ENCODE data around the gene WDR31. TPM values are rescaled to one million over a fixed set of nuclear protein-coding genes. Genes with fewer than 3 reads are reported as not detected.

Gene WDR31
- total and polyA plus RNA-seq, 7 donors: 0.66 to 6.9 (median 1.7) TPM

DNA sequence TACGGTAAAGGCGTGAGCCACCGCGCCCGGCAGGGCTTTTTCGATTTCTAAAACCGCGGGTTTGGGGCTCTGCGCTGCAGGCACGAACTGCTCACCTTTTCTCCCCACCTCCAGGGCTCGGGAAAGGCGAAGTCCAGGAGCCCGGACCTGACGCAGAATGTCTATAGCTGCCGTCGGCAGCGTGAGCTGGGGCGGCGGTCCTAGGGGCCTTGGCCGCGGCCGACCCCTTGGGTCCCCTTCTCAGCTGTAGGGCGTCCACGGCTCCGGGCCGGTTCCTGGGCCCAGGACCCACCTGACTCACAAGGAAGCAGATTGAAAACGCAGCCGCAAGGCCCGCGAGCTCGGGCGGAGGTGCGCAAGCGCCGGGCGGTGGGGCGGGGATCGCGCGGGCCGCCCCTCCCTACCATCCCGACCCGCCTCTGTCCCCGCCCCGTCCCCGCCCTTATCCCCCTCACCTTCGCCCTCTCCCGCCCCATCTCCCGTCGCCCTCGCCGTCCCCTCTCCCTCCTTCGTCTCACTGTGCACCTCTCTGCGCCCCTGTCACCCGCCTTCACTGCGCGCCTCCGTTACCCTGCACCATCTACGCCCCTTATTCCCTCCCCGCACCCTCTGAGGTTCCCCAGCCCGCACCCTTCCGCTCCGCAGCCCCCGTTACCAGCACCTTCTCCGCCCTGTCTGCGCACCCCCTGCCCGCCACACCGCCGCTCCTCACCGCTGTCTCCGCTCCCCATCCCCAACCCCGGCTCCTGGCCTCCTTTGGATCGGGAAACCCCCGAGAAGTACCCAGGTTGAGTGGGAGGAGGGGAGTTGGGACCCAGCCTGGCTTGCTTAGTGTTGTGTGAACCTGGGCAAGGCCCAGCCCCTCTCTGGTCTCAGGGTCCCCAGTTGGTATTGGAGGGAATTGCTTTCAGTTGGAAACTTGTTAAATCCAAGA is 36.8 kb upstream of the WDR31 start, which contains the start of gene HDHD3:
HDHD3 (minus strand) TSS at position 353 of the 934 bp plus-strand sequence. CDS start 2,632 bp downstream, outside the sequence.
- H3K9me3 ChIP-seq: no peaks in the 10 kb centered on the region
- peak; percentile 94 to 98 (median 95) for ATAC-seq

DNA sequence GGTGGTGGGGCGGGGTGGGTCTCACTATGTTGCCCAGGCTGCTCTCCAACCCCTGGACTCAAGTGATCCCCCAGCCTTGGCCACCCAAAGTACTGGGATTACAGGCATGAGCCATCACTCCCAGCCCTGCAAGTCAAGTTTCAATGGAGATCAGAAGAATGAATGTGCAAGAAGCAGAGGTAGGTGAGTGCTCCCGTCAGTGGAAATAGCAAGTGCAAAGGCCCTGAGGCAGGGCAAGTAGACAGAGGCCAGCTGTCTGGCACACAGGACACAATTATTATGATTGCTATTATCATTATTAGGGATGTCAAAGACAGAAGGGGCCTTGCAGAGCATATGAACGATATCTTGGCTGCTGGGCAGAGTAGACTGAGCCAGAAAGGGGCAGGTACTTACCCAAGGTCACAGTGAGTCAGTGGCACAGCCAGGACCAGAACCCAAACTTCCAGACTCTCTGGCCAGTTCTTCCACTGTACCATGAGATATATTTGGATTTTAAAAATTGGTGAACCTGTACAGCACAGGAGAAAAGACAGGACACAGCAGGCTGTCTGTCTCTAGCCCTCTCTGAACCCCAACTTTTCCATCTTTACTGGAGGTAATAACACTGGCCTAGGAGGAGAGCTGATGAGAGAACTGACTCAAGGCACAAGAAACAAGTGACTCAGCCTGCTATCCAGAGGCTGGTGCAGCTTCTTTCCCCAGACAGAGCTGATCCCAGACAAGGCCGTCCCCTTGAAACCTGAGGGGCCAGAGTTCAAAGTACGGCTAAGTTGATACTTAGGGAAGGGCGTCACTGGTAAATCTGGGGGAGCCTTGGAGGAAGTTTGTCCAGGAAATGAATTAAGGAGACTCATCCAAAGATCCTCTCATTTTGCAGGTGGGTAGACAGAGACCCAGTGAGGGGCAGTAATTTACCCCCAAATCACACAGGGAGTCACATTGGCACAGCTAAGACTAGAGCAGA is 35.3 kb upstream of the WDR31 start:
- Histone ChIP-seq H3K9me3 (no peaks in the 10 kb centered on the region), H3K27ac (no peak overlapping the region), H3K4me3 (peak overlapping the region; percentile 82), H3K27me3 (ENCODE audit: insufficient read depth in 3 of 3, low read length in 2 of 3) (no peaks in the 10 kb centered on the region), H3K36me3 (ENCODE audit: insufficient read depth in 1 of 2, low read depth in 1 of 2) (peaks cover 7 to 29% of the 10 kb centered on the region in 2 donors), H3K4me1 (peaks cover 3% of the 10 kb centered on the region)
- no peak for ATAC-seq
- DNase-seq: no peak
- intact Hi-C loops (cut with DNase I): no loop called here
- TF ChIP-seq, protein P1, sequence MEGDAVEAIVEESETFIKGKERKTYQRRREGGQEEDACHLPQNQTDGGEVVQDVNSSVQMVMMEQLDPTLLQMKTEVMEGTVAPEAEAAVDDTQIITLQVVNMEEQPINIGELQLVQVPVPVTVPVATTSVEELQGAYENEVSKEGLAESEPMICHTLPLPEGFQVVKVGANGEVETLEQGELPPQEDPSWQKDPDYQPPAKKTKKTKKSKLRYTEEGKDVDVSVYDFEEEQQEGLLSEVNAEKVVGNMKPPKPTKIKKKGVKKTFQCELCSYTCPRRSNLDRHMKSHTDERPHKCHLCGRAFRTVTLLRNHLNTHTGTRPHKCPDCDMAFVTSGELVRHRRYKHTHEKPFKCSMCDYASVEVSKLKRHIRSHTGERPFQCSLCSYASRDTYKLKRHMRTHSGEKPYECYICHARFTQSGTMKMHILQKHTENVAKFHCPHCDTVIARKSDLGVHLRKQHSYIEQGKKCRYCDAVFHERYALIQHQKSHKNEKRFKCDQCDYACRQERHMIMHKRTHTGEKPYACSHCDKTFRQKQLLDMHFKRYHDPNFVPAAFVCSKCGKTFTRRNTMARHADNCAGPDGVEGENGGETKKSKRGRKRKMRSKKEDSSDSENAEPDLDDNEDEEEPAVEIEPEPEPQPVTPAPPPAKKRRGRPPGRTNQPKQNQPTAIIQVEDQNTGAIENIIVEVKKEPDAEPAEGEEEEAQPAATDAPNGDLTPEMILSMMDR (IDR thresholded peaks at IDR 0.05): no peak
- WGBS, 3 donors: 85 to 95% (median 90%) methylated on average over 6 of the region's 6 CpGs

More for the DNA sequence above, 36.8 kb upstream of the WDR31 start, which contains the start of gene HDHD3:
- Histone ChIP-seq H3K4me3 (peak within 1 kb of the TSS; percentile 82), H3K27ac (peak within 1 kb of the TSS; percentile 76), H3K36me3 (ENCODE audit: insufficient read depth in 1 of 2, low read depth in 1 of 2) (peaks cover 7 to 29% of the 10 kb centered on the region in 2 donors), H3K27me3 (ENCODE audit: insufficient read depth in 3 of 3, low read length in 2 of 3) (no peaks in the 10 kb centered on the region), H3K4me1 (peaks cover 3% of the 10 kb centered on the region)
- intact Hi-C loops (cut with DNase I): no loop called here
- 1 to 3% (median 2%) methylated on average over 47 to 74 of the region's 74 CpGs for WGBS, 3 donors
- TF ChIP-seq, protein P1 (IDR thresholded peaks at IDR 0.05): no peak
- peak; percentile 83 to 89 for DNase-seq

DNA sequence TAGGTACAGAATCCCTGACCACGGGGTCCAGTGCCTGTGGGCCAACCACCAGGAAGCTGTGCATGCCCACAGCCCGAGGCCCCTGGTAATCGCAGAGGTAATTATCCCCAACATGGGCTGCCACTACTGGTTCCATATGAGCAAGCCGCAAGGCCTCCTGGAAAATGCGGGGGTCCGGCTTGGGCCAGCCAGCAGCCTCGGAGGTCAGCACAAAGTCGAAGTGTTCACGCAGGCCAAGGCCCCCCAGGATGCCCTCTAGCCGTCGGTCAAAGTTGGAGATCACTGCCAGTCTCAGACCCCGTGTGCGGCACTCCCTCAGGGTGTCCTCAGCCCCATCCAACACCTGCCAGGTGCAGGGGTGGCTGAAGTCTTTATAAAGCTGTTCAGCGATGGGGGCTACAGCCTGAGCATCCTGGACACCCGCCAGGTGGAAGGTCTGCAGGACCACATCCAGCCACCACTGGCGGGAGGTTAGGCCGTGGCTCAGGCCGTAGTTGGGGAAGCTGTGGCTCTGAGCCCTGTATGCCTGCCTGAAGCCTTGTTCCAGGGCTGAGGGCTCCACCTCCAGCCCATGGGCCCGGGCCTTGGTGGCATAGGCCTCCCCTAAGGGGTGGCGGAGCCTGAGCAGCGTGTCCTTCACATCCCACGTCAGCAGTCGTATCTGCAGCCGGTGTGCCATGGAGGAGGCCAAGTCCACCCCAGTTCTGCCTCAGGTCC is 33.8 kb upstream of the WDR31 start:
- Histone ChIP-seq H3K4me1 (peaks cover 3% of the 10 kb centered on the region), H3K9me3 (no peaks in the 10 kb centered on the region), H3K36me3 (ENCODE audit: insufficient read depth in 1 of 2, low read depth in 1 of 2) (peaks cover 7 to 29% of the 10 kb centered on the region in 2 donors), H3K27me3 (ENCODE audit: insufficient read depth in 3 of 3, low read length in 2 of 3) (no peaks in the 10 kb centered on the region), H3K27ac (no peak overlapping the region), H3K4me3 (no peak overlapping the region)
- 89 to 90% (median 89%) methylated on average over 24 of the region's 24 CpGs for WGBS, 3 donors
- TF ChIP-seq, protein P1 (IDR thresholded peaks at IDR 0.05): no peak
- no peak for DNase-seq
- ATAC-seq: no peak
- intact Hi-C loops (cut with DNase I): no loop called here

DNA sequence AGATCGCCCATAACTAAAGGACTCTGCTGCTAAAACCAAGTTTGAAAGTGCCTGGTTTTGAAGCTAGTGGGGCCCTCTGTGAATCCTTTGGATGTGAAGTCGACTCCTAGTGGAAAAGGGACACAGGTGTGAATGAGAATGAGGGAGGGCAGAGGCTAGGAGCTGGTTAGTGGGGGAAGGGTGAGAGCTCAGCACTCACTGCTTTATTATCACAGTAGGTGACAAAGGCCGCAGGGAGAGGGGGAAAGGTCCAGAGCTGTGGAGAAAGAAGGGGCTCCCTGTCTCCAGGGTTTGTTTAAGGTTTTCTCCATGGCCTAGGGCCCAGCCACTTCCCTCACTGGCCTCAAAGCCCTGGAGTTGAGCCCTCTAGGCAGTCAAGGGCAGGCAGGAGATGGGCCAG is 33.2 kb upstream of the WDR31 start:
- H3K27me3 ChIP-seq (ENCODE audit: insufficient read depth in 3 of 3, low read length in 2 of 3): no peaks in the 10 kb centered on the region
- H3K9me3 ChIP-seq: no peaks in the 10 kb centered on the region
- ATAC-seq: no peak
- no peak overlapping the region for H3K27ac ChIP-seq
- H3K4me1 ChIP-seq: peaks cover 3% of the 10 kb centered on the region
- no peak for DNase-seq
- H3K4me3 ChIP-seq: no peak overlapping the region
- intact Hi-C loops (cut with DNase I): no loop called here
- TF ChIP-seq, protein P1 (IDR thresholded peaks at IDR 0.05): no peak
- H3K36me3 ChIP-seq (ENCODE audit: insufficient read depth in 1 of 2, low read depth in 1 of 2): peaks cover 7 to 29% of the 10 kb centered on the region in 2 donors
- 63 to 68% (median 65%) methylated on average over 3 of the region's 3 CpGs for WGBS, 3 donors
